H9 (cell line): ENCODE data around the gene NHS. TPM values are rescaled to one million over a fixed set of nuclear protein-coding genes. Genes with fewer than 3 reads are reported as not detected.

Experiments
- DNase-seq: peaks from one replicate; pipeline ENCODE4 v3.0.0-alpha.2; 2017
- H2AFZ ChIP-seq: one replicate; pipeline ENCODE4 v1.6.1; 2013; ENCODE audit warnings: mild to moderate bottlenecking, low read length, control low read depth, moderate library complexity
- H2AK5ac ChIP-seq: 2 replicates; pipeline ENCODE4 v1.6.1; 2013; ENCODE audit warnings: low read length, control low read depth, mixed read lengths; ENCODE audit not compliant: insufficient read length
- H2BK120ac ChIP-seq: one replicate; pipeline ENCODE4 v1.6.1; 2013; ENCODE audit warnings: low read depth, mild to moderate bottlenecking, low read length, control low read depth, inconsistent platforms; ENCODE audit not compliant: poor library complexity, severe bottlenecking
- H2BK12ac ChIP-seq: 2 replicates; pipeline ENCODE4 v1.6.1; 2013; ENCODE audit warnings: low read length, control low read depth, mixed read lengths, low read depth; ENCODE audit not compliant: insufficient read length
- H2BK15ac ChIP-seq: 2 replicates; pipeline ENCODE4 v1.6.1; 2013; ENCODE audit warnings: low read depth, low read length, control low read depth
- H2BK20ac ChIP-seq: one replicate; pipeline ENCODE4 v1.6.1; 2013; ENCODE audit warnings: low read depth, mild to moderate bottlenecking, low read length, control low read depth, inconsistent platforms; ENCODE audit not compliant: poor library complexity, severe bottlenecking
- H2BK5ac ChIP-seq: 2 replicates; pipeline ENCODE4 v1.6.1; 2013; ENCODE audit warnings: low read length, control low read depth, mixed read lengths; ENCODE audit not compliant: insufficient read length
- H3K14ac ChIP-seq: 2 replicates; pipeline ENCODE4 v1.6.1; 2013; ENCODE audit warnings: low read length, control low read depth; ENCODE audit not compliant: insufficient read depth
- H3K18ac ChIP-seq: 2 replicates; pipeline ENCODE4 v1.6.1; 2013; ENCODE audit warnings: low read depth, mild to moderate bottlenecking, mixed read lengths, low read length, control low read depth; ENCODE audit not compliant: insufficient read length
- H3K23ac ChIP-seq: 2 replicates; pipeline ENCODE4 v1.6.1; 2013; ENCODE audit warnings: low read length, control low read depth, mixed read lengths, low read depth; ENCODE audit not compliant: insufficient read length
- H3K23me2 ChIP-seq: 2 replicates; pipeline ENCODE4 v1.6.1; 2013; ENCODE audit warnings: low read depth, mild to moderate bottlenecking, mixed read lengths, low read length, control low read depth; ENCODE audit not compliant: insufficient read length, poor library complexity, severe bottlenecking
- H3K27ac ChIP-seq: 2 replicates; pipeline ENCODE4 v1.5.1; 2013; ENCODE audit warnings: low read length, control low read depth, mixed read lengths, low read depth; ENCODE audit not compliant: insufficient read length
- H3K27me3 ChIP-seq: 2 replicates; pipeline ENCODE4 v1.6.1; 2013; ENCODE audit warnings: low read length, control low read depth, inconsistent platforms; ENCODE audit not compliant: insufficient read depth
- H3K4ac ChIP-seq: 2 replicates; pipeline ENCODE4 v1.6.1; 2013; ENCODE audit warnings: low read depth, mild to moderate bottlenecking, control low read depth, inconsistent platforms, low read length, moderate library complexity
- H3K4me1 ChIP-seq: 2 replicates; pipeline ENCODE4 v1.6.1; 2013; ENCODE audit warnings: low read length, control low read depth, inconsistent platforms; ENCODE audit not compliant: insufficient read depth
- H3K4me2 ChIP-seq: 2 replicates; pipeline ENCODE4 v1.6.1; 2013; ENCODE audit warnings: low read length, control low read depth, mixed read lengths; ENCODE audit not compliant: insufficient read length, insufficient read depth
- H3K56ac ChIP-seq: 2 replicates; pipeline ENCODE4 v1.6.1; 2013; ENCODE audit warnings: low read depth, mild to moderate bottlenecking, mixed read lengths, low read length, control low read depth; ENCODE audit not compliant: insufficient read length
- H3K79me1 ChIP-seq: 2 replicates; pipeline ENCODE4 v1.6.1; 2013; ENCODE audit warnings: low read depth, mild to moderate bottlenecking, moderate library complexity, low read length, control low read depth, inconsistent platforms; ENCODE audit not compliant: insufficient read depth, poor library complexity, severe bottlenecking
- H3K79me2 ChIP-seq: 2 replicates; pipeline ENCODE4 v1.6.1; 2013; ENCODE audit warnings: low read length, control low read depth, inconsistent platforms; ENCODE audit not compliant: insufficient read depth
- H3K9ac ChIP-seq: 2 replicates; pipeline ENCODE4 v1.6.1; 2013; ENCODE audit warnings: low read length, control low read depth, mixed read lengths; ENCODE audit not compliant: insufficient read length; ENCODE audit errors: extremely low read depth
- H3K9me3 ChIP-seq: one replicate; pipeline ENCODE4 v1.6.1; 2013; ENCODE audit warnings: low read depth, low read length, inconsistent platforms; ENCODE audit not compliant: control insufficient read depth
- H3T11ph ChIP-seq: one replicate; pipeline ENCODE4 v1.6.1; 2013; ENCODE audit warnings: mild to moderate bottlenecking, low read length, control low read depth, inconsistent platforms
- H4K20me1 ChIP-seq: one replicate; pipeline ENCODE4 v1.6.1; 2013; ENCODE audit not compliant: control insufficient read depth, insufficient read length, insufficient read depth
- H4K5ac ChIP-seq: 2 replicates; pipeline ENCODE4 v1.6.1; 2013; ENCODE audit warnings: low read depth, mild to moderate bottlenecking, mixed read lengths, low read length, control low read depth; ENCODE audit not compliant: insufficient read length
- H4K8ac ChIP-seq: replicated peaks from 2 replicates; pipeline ENCODE4 v1.6.1; 2013; ENCODE audit warnings: low read length, control low read depth, mixed read lengths, low read depth; ENCODE audit not compliant: insufficient read length
- H4K91ac ChIP-seq: 2 replicates; pipeline ENCODE4 v1.6.1; 2013; ENCODE audit warnings: low read depth, mild to moderate bottlenecking, moderate library complexity, mixed read lengths, low read length, control low read depth; ENCODE audit not compliant: insufficient read length
- H3K27ac Mint-ChIP-seq, 3 experiments: 2 replicates in 2 of 3; 3 replicates in 1 of 3; pipeline ENCODE4 v1.8.0; 2020 to 2021; ENCODE audit warnings: mixed read lengths in 3 of 3, mild to moderate bottlenecking in 1 of 3, moderate library complexity in 1 of 3
- H3K27me3 Mint-ChIP-seq: 2 replicates; pipeline ENCODE4 v1.8.0; 2021; ENCODE audit warnings: low read depth, mild to moderate bottlenecking, moderate library complexity, mixed read lengths
- H3K36me3 Mint-ChIP-seq, 3 experiments: 2 replicates in 2 of 3; 3 replicates in 1 of 3; pipeline ENCODE4 v1.8.0; 2020 to 2021; ENCODE audit warnings: low read depth in 3 of 3, mixed read lengths in 3 of 3; ENCODE audit not compliant: insufficient read depth in 1 of 3
- H3K4me1 Mint-ChIP-seq, 2 experiments: 2 replicates each; pipeline ENCODE4 v1.8.0; 2020; ENCODE audit warnings: mixed read lengths in 2 of 2
- H3K4me3 Mint-ChIP-seq, 2 experiments: 2 replicates in 1 of 2; 3 replicates in 1 of 2; pipeline ENCODE4 v1.8.0; 2020 to 2021; ENCODE audit warnings: mild to moderate bottlenecking in 2 of 2, mixed read lengths in 2 of 2, moderate library complexity in 1 of 2
- H3K9me3 Mint-ChIP-seq, 2 experiments: 2 replicates in 1 of 2; 3 replicates in 1 of 2; pipeline ENCODE4 v1.8.0; 2020; ENCODE audit warnings: mild to moderate bottlenecking in 2 of 2, mixed read lengths in 2 of 2, moderate library complexity in 1 of 2
- WGBS: extraction: QIAGEN DNeasy Blood & Tissue Kit; methylation state at CpG from one replicate; pipeline ENCODE4 v1.1.7; 2013; ENCODE audit warnings: missing lambda C conversion rate, low lambda C conversion rate, mixed read lengths; ENCODE audit not compliant: insufficient read length; ENCODE audit errors: extremely low coverage; 5-methylcytosine and 5-hydroxymethylcytosine counted together
- total RNA-seq: library from RNA; stranded (reverse); gene quantifications from 2 replicates; pipeline ENCODE4 v1.2.1, GENCODE V29; 2021
- TF ChIP-seq, protein P1 (sequence below): fragments of 200-600 bp; sonication (generic); conservative IDR thresholded peaks from 3 replicates; pipeline ENCODE4 v1.8.0; 2021; ENCODE audit warnings: antibody characterized with exemption, mild to moderate bottlenecking

Gene NHS
- total RNA-seq, 1 experiment from 2014 or later, result 8.7 TPM

DNA sequence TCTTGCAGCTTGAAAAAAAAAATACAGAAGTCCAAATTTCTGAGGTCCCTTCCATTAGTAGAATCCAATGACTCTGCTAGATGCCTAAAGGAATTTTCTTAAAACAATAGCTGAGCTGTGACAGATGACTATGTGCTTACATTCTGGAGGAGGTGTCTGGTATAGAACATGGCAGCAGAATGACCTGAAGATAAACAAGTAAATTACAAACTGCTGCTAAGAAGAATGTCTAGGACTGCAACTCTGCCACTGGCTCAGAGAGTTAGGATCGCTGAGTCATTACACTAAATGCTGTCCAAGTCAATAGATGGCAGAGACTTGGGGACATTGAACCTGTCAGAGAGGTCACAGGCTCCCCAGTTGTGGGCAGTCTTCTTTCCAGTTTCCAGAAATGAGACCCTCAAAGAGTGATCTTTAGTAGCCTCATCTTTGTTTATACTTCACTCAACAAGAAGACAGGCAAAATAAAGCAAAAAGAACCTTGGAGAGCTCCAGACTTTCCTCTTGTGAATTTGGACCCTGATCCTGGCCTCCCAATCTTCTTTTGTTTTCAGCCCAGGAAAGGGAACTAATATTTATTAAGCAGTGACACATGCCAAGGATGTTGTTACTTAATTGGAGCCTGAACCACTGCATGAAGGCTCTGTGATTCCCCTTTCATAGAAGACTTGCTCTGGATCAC, 305.9 kb downstream of the NHS start:
- H2AK5ac ChIP-seq, result no peak overlapping the region
- no peak overlapping the region for H2BK120ac ChIP-seq
- H3K9me3 Mint-ChIP-seq, result no peaks in the 10 kb centered on the region
- H3K4me1 Mint-ChIP-seq, result peaks cover 18 to 20% of the 10 kb centered on the region in 2 experiments
- no peak overlapping the region for H3K9ac ChIP-seq
- H4K5ac ChIP-seq, result no peak overlapping the region
- H3K27me3 ChIP-seq, result no peaks in the 10 kb centered on the region
- H3K56ac ChIP-seq, result no peak overlapping the region
- H3K79me2 ChIP-seq, result no peaks in the 10 kb centered on the region
- no peak overlapping the region for H2BK20ac ChIP-seq
- H2BK12ac ChIP-seq, result no peak overlapping the region
- no peaks in the 10 kb centered on the region for H3K9me3 ChIP-seq
- TF ChIP-seq, protein P1, sequence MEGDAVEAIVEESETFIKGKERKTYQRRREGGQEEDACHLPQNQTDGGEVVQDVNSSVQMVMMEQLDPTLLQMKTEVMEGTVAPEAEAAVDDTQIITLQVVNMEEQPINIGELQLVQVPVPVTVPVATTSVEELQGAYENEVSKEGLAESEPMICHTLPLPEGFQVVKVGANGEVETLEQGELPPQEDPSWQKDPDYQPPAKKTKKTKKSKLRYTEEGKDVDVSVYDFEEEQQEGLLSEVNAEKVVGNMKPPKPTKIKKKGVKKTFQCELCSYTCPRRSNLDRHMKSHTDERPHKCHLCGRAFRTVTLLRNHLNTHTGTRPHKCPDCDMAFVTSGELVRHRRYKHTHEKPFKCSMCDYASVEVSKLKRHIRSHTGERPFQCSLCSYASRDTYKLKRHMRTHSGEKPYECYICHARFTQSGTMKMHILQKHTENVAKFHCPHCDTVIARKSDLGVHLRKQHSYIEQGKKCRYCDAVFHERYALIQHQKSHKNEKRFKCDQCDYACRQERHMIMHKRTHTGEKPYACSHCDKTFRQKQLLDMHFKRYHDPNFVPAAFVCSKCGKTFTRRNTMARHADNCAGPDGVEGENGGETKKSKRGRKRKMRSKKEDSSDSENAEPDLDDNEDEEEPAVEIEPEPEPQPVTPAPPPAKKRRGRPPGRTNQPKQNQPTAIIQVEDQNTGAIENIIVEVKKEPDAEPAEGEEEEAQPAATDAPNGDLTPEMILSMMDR, result no peak
- no peak overlapping the region for H3K18ac ChIP-seq
- no peak overlapping the region for H3K27ac Mint-ChIP-seq
- H4K91ac ChIP-seq, result no peak overlapping the region
- H3K36me3 Mint-ChIP-seq, result no peaks in the 10 kb centered on the region
- no peak overlapping the region for H3K27ac ChIP-seq
- H3K14ac ChIP-seq, result no peak overlapping the region
- no peak for DNase-seq
- H2BK15ac ChIP-seq, result no peak overlapping the region
- no peak overlapping the region for H2BK5ac ChIP-seq
- H3K27me3 Mint-ChIP-seq, result peaks cover 3% of the 10 kb centered on the region; the same call in 1 of the 2 replicates
- no peak overlapping the region for H4K8ac ChIP-seq
- H3K4me1 ChIP-seq, result no peaks in the 10 kb centered on the region; the same call in 1 of the 2 replicates
- no peak overlapping the region for H3K4me3 Mint-ChIP-seq
- no peak overlapping the region for H3T11ph ChIP-seq
- H4K20me1 ChIP-seq, result no peaks in the 10 kb centered on the region
- no peak overlapping the region for H3K4ac ChIP-seq
- H3K23me2 ChIP-seq, result no peaks in the 10 kb centered on the region
- H3K23ac ChIP-seq, result no peak overlapping the region
- H2AFZ ChIP-seq, result no peak overlapping the region
- WGBS, result no CpG with 5 or more reads among the region's 1 CpG
- H3K79me1 ChIP-seq, result no peaks in the 10 kb centered on the region
- H3K4me2 ChIP-seq, result no peak overlapping the region
